Tibial nerve (tissue), 4 donors: ENCODE results near the gene ACAA1.
"Not testable (repeated sequence)": the region's sequence is repeated elsewhere in the genome, so short reads cannot be mapped to it uniquely, and the experiment has no call there.

Source experiments
- CTCF ChIP-seq, 5 experiments: fragments of 200-600 bp in 3 of 5; fragments of 450-650 bp in 2 of 5; sonication (generic) in 3 of 5; IDR thresholded peaks; one replicate each; pipeline ENCODE4 v1.5.1; 2016 to 2019; ENCODE audit warnings: antibody characterized with exemption in 5 of 5, mild to moderate bottlenecking in 3 of 5, moderate library complexity in 2 of 5
- EP300 ChIP-seq, 2 donors: sonication (generic); formaldehyde crosslinking; IDR thresholded peaks; one replicate each; pipeline ENCODE4 v1.6.1; 2017; ENCODE audit warnings: antibody characterized with exemption in 2 of 2, mild to moderate bottlenecking in 1 of 2
- POLR2A ChIP-seq, 2 donors: fragments of 450-650 bp; IDR thresholded peaks; one replicate each; pipeline ENCODE4 v1.6.1; 2017; ENCODE audit warnings: antibody characterized with exemption in 2 of 2, mild to moderate bottlenecking in 2 of 2, moderate library complexity in 2 of 2

GRCh38 chr3:38134517-38135143 lies 2.3 kb downstream of the ACAA1 start:
- not testable (repeated sequence) for TF ChIP-seq POLR2A, CTCF, EP300 (IDR thresholded peaks at IDR 0.05)
